GM18909 (cell line): ENCODE measurements around the gene CRYGC.
"Not testable (repeated sequence)": the region's sequence is repeated elsewhere in the genome, so short reads cannot be mapped to it uniquely, and the experiment has no call there.

Experiments
- ATAC-seq: cut with Tn5 transposase; IDR thresholded peaks from one replicate; pipeline ENCODE4 v1.9.1; 2021; ENCODE audit warnings: mild to moderate bottlenecking; ENCODE audit not compliant: unreplicated experiment, poor library complexity

Gene CRYGC

GRCh38 chr2:208139447-208139846, 9.8 kb upstream of the CRYGC start:
- ATAC-seq: no peak

DNA sequence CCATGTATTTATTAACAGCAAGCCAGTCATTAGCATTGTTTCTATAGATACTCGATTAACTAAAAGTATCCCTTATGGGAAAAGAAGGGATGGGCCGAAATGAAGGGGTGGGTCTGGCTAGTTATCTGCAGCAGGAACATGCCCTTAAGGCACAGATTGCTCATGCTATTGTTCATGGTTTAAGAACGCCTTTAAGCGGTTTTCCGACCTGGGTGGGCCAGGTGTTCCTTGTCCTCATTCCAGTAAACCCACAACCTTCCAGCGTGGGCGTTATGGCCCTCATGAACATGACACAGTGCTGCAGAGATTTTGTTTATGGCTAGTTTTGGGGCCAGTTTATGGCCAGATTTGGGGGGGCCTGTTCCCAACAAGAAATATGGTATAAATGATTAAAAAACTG, 8.7 kb upstream of the CRYGC start:
- not testable (repeated sequence) for ATAC-seq

GRCh38 chr2:208136716-208137094, 7.1 kb upstream of the CRYGC start:
- ATAC-seq: no peak

GRCh38 chr2:208135794-208136715, 6.4 kb upstream of the CRYGC start:
- no peak for ATAC-seq

DNA sequence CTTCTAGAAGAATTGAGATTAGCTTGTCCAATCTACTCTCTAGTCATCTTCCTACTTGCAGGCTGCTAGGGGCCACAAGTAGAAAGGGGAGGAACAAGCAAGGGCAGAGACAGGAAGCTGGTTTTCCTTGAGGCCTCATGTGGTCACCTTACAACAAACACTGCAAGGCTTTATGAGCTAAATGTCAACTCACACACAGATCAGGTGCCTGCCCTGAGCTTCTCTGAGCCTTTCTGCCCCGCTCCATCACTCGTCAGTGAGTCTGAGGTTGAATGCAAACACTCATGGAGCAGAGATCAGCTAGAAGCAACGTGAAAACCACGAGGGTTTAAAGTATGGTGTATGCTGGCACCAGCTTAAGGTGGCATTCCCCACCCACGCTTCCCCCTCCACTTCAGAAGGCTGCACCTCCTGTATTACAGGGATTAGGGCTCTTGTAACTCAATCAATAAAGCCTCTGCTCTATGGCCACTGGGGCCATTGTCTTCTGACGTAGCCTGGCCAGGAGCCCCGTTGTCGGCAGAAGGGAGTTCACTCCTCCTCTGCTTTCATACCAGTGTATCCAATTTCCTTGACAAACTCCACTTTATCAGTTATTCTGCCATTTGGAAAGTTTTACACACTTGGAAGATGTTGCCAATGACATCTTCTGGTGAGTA, 5.4 kb upstream of the CRYGC start:
- no peak for ATAC-seq

DNA sequence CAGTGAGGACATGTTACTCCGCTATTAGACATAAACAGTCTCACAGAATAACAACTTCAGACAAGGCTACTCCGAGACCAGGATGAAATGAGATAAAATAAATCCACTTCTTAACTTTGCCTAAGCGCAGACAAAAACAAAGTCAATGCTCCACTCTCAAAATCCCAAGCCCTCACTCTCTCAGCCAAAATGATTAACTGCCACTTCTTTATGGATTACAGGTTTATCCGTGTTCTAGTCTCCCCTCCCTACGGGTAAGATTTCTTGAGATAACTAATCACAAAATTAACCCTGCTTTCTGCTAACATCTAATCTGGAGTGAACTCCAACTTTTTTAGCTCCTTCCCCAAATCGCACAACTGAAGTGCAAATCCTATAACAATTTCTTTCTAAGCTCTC, 1.1 kb upstream of the CRYGC start:
- ATAC-seq: no peak

DNA sequence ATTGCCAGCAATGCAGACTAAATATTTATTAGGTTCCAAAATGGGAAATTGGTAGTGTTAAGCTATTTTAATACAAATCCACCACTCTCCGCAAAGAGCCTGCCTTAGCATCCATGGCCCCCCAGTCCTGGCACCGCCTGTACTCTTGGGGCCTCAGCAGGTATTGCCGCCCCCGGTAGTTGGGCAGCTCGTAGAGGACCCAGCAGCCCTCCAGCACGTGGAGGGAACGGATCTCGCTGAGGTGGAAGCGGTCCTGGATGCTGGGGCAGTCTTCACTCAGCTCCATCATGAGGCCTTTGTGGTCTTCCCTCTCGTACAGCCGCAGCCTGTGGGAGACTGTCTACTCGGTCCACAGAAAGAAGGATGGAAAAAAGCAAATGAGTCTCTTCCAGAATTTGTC, 1.5 kb downstream of the CRYGC start:
- no peak for ATAC-seq

DNA sequence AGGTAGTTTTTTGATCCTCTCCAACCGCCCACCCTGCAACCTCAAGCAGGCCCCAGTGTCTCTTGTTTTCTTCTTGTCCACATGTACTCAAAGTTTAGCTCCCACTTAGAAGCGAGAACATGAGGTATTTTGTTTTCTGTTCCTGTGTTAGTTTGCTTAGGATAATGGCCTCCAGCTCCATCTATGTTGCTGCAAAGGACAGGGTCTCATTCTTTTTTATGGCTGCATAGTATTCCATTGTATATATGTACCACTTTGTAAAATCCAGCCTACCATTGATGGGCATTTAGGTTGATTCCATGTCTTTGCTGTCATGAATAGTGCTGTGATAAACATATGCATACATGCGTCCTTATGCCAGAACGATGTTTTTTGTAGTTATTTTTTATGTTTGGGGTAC, 2.5 kb downstream of the CRYGC start:
- no peak for ATAC-seq

GRCh38 chr2:208125251-208125650, 4.4 kb downstream of the CRYGC start:
- ATAC-seq: no peak

DNA sequence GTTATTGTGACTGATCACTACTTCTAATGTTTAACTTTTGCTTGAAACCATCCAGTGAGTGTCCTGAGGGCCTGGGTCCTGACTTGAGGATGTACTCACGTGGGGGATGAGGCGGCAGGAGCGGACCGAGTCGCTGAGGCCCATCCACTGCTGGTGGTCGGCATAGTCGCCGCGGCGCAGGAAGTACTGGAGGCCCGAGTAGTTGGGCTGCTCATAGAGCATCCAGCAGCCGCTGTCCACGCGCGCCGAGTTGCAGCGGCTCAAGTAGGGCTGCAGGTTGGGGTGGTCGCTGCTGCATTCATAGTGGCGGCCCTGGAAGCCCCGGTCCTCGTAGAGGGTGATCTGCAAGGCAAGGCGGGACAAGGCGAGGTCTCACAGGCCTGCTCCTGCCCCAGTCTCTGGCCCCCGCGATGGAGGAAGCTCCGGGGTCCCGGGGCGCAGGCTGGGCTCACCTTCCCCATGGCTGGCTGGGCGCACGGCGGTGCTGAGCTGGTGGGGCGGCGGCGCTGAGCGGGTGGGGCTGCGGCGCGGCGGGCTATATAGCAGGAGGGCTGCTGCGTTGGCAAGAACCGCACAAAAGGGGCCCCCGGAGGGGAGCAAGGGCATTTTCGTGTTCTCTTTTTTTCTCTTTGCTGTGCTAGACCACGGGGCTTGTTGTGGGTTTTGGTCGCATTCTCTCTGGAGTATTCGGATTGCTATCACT, 5.5 kb downstream of the CRYGC start, which contains the start of gene CRYGD:
Gene CRYGD, minus strand, starts transcription at position 512 of the 703 bp plus-strand sequence. Its CDS starts 51 bp downstream, at position 461.
- not testable (repeated sequence) for ATAC-seq

DNA sequence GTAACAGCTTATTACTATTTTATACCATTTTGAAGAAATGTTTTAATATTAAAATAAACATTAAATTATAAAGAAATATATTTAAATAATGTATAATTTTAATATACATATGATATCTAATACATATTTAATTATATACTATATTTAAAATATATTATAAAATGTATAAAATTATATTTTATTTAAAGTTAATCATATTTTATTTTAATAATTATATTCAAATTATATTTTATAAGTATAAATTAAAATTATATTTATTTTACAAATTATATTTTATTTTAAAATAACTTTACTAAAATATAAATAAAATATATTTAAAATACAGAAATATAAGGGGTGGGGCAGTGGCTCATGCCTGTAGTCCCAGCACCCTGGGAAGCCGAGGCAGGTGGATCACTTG, 7.4 kb downstream of the CRYGC start:
- ATAC-seq: no peak

DNA sequence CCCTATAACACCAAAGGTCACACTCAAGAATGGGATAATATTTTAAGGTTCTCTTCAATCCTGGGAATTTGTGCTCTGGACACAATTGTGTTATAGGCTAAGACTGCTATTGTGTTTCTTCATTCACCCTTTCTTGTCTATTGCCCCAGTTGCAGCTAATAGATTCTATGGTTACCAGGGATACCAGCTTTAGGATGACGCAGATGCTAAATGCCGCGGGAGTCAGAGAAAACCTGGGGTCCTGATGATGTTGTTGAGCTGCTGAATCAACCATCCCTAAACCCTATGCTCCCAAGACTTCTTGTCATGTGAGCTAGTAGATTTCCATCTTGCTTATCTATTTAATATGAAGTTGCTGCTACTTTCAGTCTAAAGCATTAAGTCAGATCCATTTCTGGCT, 10.7 kb downstream of the CRYGC start:
- ATAC-seq: no peak

DNA sequence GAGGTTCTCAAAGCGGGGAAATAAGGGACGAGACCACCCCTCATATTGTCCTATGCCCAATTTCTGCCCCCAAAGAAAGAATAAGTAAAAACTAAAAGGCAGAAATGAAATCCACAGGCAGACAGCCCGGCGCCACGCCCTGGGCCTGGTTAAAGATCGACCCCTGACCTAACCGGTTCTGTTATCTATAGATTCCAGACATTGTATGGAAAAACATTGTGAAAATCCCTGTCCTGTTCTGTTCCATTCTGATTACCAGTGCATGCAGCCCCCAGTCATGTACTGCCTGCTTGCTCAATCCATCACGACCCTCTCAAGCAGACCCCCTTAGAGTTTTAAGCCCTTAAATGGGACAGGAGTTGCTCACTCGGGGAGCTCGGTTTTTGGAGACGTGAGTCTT, 12.2 kb downstream of the CRYGC start:
- ATAC-seq: not testable (repeated sequence)

- ATAC-seq: no peak
Observed at GRCh38 chr2:208112969-208113368, 16.7 kb downstream of the CRYGC start.

DNA sequence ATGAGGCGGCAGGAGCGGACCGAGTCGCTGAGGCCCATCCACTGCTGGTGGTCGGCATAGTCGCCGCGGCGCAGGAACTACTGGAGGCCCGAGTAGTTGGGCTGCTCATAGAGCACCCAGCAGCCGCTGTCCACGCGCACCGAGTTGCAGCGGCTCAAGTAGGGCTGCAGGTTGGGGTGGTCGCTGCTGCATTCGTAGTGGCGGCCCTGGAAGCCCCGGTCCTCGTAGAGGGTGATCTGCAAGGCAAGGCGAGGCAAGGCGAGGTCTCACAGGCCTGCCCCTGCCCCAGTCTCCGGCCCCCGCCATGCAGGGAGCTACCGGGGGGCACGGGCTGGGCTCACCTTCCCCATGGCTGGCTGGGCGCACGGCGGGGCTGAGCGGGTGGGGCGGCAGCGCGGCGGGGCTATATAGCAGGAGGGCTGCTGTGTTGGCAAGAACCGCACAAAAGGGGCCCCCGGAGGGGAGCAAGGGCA, 17.3 kb downstream of the CRYGC start:
- ATAC-seq: not testable (repeated sequence)

DNA sequence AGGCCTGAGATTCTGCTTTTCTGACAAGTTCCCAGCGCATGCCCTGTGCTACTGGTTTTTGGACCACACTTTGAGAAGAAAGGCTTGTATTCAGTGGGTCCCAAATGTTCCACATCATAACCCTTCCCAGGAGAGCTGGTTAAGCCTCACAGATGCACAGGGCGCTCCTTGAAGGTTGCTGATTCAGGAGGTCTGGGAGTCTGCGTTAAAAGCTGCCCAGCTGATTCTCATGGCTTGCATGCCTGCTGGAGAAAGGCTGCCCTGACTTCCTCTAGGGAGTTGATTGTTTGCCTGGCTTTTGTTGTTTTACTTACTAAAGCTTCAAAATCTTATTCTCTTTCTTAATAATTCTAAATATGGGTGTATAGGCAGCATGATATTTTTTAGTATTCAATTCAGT, 26.0 kb downstream of the CRYGC start:
- no peak for ATAC-seq

- no peak for ATAC-seq
Observed at GRCh38 chr2:208101716-208102631, 27.7 kb downstream of the CRYGC start.

- no peak for ATAC-seq
Observed at GRCh38 chr2:208099682-208100470, 29.8 kb downstream of the CRYGC start.

DNA sequence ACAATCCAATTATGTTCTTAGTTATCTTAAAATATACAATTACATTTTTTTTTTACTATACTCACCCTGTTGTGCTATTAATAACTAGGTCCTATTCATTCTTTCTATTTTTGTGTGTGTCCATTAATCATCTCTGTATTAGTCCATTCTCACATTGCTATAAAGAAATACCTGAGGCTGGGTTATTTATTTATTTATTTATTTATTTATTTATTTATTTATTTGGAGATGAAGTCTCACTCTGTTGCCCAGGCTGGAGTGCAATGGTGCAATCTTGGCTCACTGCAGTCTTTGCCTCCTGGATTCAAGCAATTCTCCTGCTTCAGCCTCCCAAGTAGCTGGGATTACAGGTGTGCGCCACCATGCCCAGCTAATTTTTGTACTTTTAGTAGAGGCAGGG, 30.9 kb downstream of the CRYGC start:
- ATAC-seq: not testable (repeated sequence)
